SK-N-SH treated with all-trans-retinoic acid at 6 μM for 48 hours (cell line): ENCODE results near the gene NCBP2L.

ENCODE experiments used
- ATAC-seq: fragments of 200-7000 bp; cut with Tn5 transposase; 3 replicates; pipeline ENCODE4 v1.9.1; 2020; ENCODE audit warnings: mild to moderate bottlenecking, moderate library complexity
- BACH2 ChIP-seq: fragments of 250-450 bp; sonication (Bioruptor Pico); IDR thresholded peaks from 2 replicates; pipeline ENCODE4 v1.9.0; 2021; ENCODE audit warnings: mild to moderate bottlenecking, borderline replicate concordance
- CREB5 ChIP-seq: fragments of 250-450 bp; sonication (Bioruptor Pico); IDR thresholded peaks from 2 replicates; pipeline ENCODE4 v1.5.1; 2020; ENCODE audit warnings: low read depth, mild to moderate bottlenecking, moderate library complexity
- CSDC2 ChIP-seq: fragments of 250-450 bp; sonication (Bioruptor Pico); IDR thresholded peaks from 2 replicates; pipeline ENCODE4 v1.5.0; 2020; ENCODE audit warnings: mild to moderate bottlenecking, moderate library complexity
- GLIS3 ChIP-seq: fragments of 250-450 bp; sonication (Bioruptor Pico); IDR thresholded peaks from 2 replicates; pipeline ENCODE4 v1.5.0; 2020; ENCODE audit warnings: mild to moderate bottlenecking, moderate library complexity
- ISL1 ChIP-seq: fragments of 250-450 bp; sonication (Bioruptor Pico); IDR thresholded peaks from 2 replicates; pipeline ENCODE4 v2.1.2; 2022; ENCODE audit warnings: mild to moderate bottlenecking, moderate library complexity
- OSR1 ChIP-seq: fragments of 250-450 bp; sonication (Bioruptor Pico); IDR thresholded peaks from 2 replicates; pipeline ENCODE4 v1.8.0; 2022; ENCODE audit warnings: moderate library complexity, mild to moderate bottlenecking, inconsistent platforms
- PATZ1 ChIP-seq: fragments of 250-450 bp; sonication (Bioruptor Pico); IDR thresholded peaks from 2 replicates; pipeline ENCODE4 v1.8.0; 2020; ENCODE audit warnings: mild to moderate bottlenecking, moderate library complexity, borderline replicate concordance
- POU6F1 ChIP-seq: fragments of 250-450 bp; sonication (Bioruptor Pico); IDR thresholded peaks from 2 replicates; pipeline ENCODE4 v1.8.0; 2021; ENCODE audit warnings: low read depth, mild to moderate bottlenecking, moderate library complexity, borderline replicate concordance
- PPARA ChIP-seq: fragments of 250-450 bp; sonication (Bioruptor Pico); IDR thresholded peaks from 2 replicates; pipeline ENCODE4 v1.5.0; 2020; ENCODE audit warnings: mild to moderate bottlenecking, borderline replicate concordance
- RARB ChIP-seq: fragments of 250-450 bp; sonication (Bioruptor Pico); IDR thresholded peaks from 2 replicates; pipeline ENCODE4 v1.8.0; 2021; ENCODE audit warnings: mild to moderate bottlenecking, moderate library complexity
- TCF4 ChIP-seq: fragments of 250-450 bp; sonication (Bioruptor Pico); IDR thresholded peaks from 2 replicates; pipeline ENCODE4 v1.8.0; 2021; ENCODE audit warnings: mild to moderate bottlenecking, moderate library complexity, borderline replicate concordance
- TSHZ2 ChIP-seq: fragments of 250-450 bp; sonication (Bioruptor Pico); IDR thresholded peaks from 2 replicates; pipeline ENCODE4 v1.5.0; 2020; ENCODE audit warnings: mild to moderate bottlenecking, moderate library complexity
- ZC3H10 ChIP-seq: fragments of 250-450 bp; sonication (Bioruptor Pico); IDR thresholded peaks from 2 replicates; pipeline ENCODE4 v1.5.1; 2021; ENCODE audit warnings: mild to moderate bottlenecking, moderate library complexity
- ZFP30 ChIP-seq: fragments of 450-650 bp; formaldehyde crosslinking; IDR thresholded peaks from 2 replicates; pipeline ENCODE4 v1.5.0; 2022; ENCODE audit warnings: mild to moderate bottlenecking, moderate library complexity
- ZNF565 ChIP-seq: fragments of 450-650 bp; formaldehyde crosslinking; conservative IDR thresholded peaks from 2 replicates; pipeline ENCODE4 v1.5.0; 2020; ENCODE audit warnings: low read depth, mild to moderate bottlenecking, moderate library complexity
- ZNF8 ChIP-seq: fragments of 450-650 bp; formaldehyde crosslinking; IDR thresholded peaks from 2 replicates; pipeline ENCODE4 v1.5.0; 2020; ENCODE audit warnings: mild to moderate bottlenecking, moderate library complexity

The NCBP2L gene

GRCh38 chrX:107748506-107748905 is 29.0 kb upstream of the NCBP2L start:
- no peak for TF ChIP-seq OSR1 (CRISPR knock-in tag)
- TF ChIP-seq CREB5 (CRISPR knock-in tag) = no peak
- no peak for ATAC-seq

- TF ChIP-seq CSDC2 (CRISPR knock-in tag) = no peak
- ATAC-seq = no peak
Measured at GRCh38 chrX:107750263-107750662, 27.3 kb upstream of the NCBP2L start.

- no peak for TF ChIP-seq ZFP30 (CRISPR knock-in tag)
- no peak for TF ChIP-seq ZC3H10 (CRISPR knock-in tag)
- TF ChIP-seq CSDC2 (CRISPR knock-in tag) = no peak
- no peak for TF ChIP-seq GLIS3
- TF ChIP-seq RARB (CRISPR knock-in tag) = no peak
- no peak for TF ChIP-seq BACH2
- no peak for TF ChIP-seq ISL1 (CRISPR knock-in tag)
- no peak for TF ChIP-seq CREB5 (CRISPR knock-in tag)
- TF ChIP-seq ZNF8 = no peak
- no peak for TF ChIP-seq TCF4 (CRISPR knock-in tag)
- no peak for TF ChIP-seq PPARA (CRISPR knock-in tag)
- TF ChIP-seq OSR1 (CRISPR knock-in tag) = no peak
- TF ChIP-seq ZNF565 (CRISPR knock-in tag) = no peak
- TF ChIP-seq, all 23 proteins: peak for 0
- no peak for ATAC-seq
Measured at GRCh38 chrX:107750861-107751445, 26.6 kb upstream of the NCBP2L start.

- ATAC-seq = no peak
- TF ChIP-seq POU6F1 (CRISPR knock-in tag) = no peak
Measured at GRCh38 chrX:107752043-107752442, 25.5 kb upstream of the NCBP2L start.

- no peak; the same call in 2 of the 3 replicates for ATAC-seq
- no peak for TF ChIP-seq PPARA (CRISPR knock-in tag)
- no peak for TF ChIP-seq PATZ1 (CRISPR knock-in tag)
- TF ChIP-seq ISL1 (CRISPR knock-in tag) = no peak
- TF ChIP-seq TSHZ2 (CRISPR knock-in tag) = no peak
- no peak for TF ChIP-seq CREB5 (CRISPR knock-in tag)
- TF ChIP-seq CSDC2 (CRISPR knock-in tag) = no peak
Measured at GRCh38 chrX:107752714-107753113, 24.8 kb upstream of the NCBP2L start.
